ENCODE results near the gene GALNT1. TPM values are rescaled to one million over a fixed set of nuclear protein-coding genes. Genes with fewer than 3 reads are reported as not detected.

GALNT1 gene
- polyA plus RNA-seq, 1 donor (not counting 4 experiments of a cell fraction or from before 2014, with no cell fraction given): 69.4 TPM

- H3K36me3 ChIP-seq (ENCODE audit: control insufficient read depth in 2 of 2, extremely low read depth in 1 of 2, insufficient read depth in 2 of 2, low read length in 2 of 2): no peaks in the 10 kb centered on the region
- H3K79me2 ChIP-seq (ENCODE audit: control insufficient read depth, insufficient read depth, low read length): peaks cover 6% of the 10 kb centered on the region
- FAIRE-seq (no peak), DNase-seq (ENCODE audit: low read depth, low spot score) (no peak)
- H3K27ac ChIP-seq (ENCODE audit: control insufficient read depth, insufficient read depth, low read length): no peak overlapping the region
- H3K4me3 ChIP-seq (ENCODE audit: control insufficient read depth in 2 of 3, extremely low read depth in 1 of 3, insufficient read depth in 2 of 3, low read depth in 1 of 3, low read length in 3 of 3): no peak overlapping the region
- H4K20me1 ChIP-seq (ENCODE audit: control insufficient read depth, extremely low read depth, insufficient read depth, low read length): peaks cover 2% of the 10 kb centered on the region
- no peaks in the 10 kb centered on the region for H3K4me1 ChIP-seq (ENCODE audit: control insufficient read depth, extremely low read depth, insufficient read depth, low read length)
- TF ChIP-seq EZH2 (IDR thresholded peaks at IDR 0.05; ENCODE audit: low read length): no peak
- TF ChIP-seq, protein P1, sequence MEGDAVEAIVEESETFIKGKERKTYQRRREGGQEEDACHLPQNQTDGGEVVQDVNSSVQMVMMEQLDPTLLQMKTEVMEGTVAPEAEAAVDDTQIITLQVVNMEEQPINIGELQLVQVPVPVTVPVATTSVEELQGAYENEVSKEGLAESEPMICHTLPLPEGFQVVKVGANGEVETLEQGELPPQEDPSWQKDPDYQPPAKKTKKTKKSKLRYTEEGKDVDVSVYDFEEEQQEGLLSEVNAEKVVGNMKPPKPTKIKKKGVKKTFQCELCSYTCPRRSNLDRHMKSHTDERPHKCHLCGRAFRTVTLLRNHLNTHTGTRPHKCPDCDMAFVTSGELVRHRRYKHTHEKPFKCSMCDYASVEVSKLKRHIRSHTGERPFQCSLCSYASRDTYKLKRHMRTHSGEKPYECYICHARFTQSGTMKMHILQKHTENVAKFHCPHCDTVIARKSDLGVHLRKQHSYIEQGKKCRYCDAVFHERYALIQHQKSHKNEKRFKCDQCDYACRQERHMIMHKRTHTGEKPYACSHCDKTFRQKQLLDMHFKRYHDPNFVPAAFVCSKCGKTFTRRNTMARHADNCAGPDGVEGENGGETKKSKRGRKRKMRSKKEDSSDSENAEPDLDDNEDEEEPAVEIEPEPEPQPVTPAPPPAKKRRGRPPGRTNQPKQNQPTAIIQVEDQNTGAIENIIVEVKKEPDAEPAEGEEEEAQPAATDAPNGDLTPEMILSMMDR (optimal IDR thresholded peaks at IDR 0.05 in 1 of 3, IDR thresholded peaks at IDR 0.05 in 1 of 3, conservative IDR thresholded peaks at IDR 0.05 in 1 of 3; ENCODE audit: extremely low read depth in 1 of 3, insufficient read depth in 2 of 3, low read length in 3 of 3): no peak
- dilution Hi-C loops (cut with MboI; ENCODE audit: extremely low pct_ligation_motif_present, low sequenced_read_pairs): no loop called here
- no peak overlapping the region for H2AFZ ChIP-seq (ENCODE audit: control insufficient read depth, low read length)
- no peaks in the 10 kb centered on the region for H3K9me1 ChIP-seq (ENCODE audit: control insufficient read depth, extremely low read depth, insufficient read depth, low read length)
- no peaks in the 10 kb centered on the region for H3K27me3 ChIP-seq (ENCODE audit: control insufficient read depth, extremely low read depth, insufficient read depth, low read length)
- H3K9me3 ChIP-seq (ENCODE audit: control insufficient read depth, low read depth, low read length): no peaks in the 10 kb centered on the region
- no peak overlapping the region for H3K9ac ChIP-seq (ENCODE audit: control insufficient read depth, extremely low read depth, insufficient read depth, low read length)
- H3K4me2 ChIP-seq (ENCODE audit: control insufficient read depth, extremely low read depth, insufficient read depth, low read depth, low read length): no peak overlapping the region
Measured at GRCh38 chr18:35653392-35654135, 72.0 kb downstream of the GALNT1 start.

DNA sequence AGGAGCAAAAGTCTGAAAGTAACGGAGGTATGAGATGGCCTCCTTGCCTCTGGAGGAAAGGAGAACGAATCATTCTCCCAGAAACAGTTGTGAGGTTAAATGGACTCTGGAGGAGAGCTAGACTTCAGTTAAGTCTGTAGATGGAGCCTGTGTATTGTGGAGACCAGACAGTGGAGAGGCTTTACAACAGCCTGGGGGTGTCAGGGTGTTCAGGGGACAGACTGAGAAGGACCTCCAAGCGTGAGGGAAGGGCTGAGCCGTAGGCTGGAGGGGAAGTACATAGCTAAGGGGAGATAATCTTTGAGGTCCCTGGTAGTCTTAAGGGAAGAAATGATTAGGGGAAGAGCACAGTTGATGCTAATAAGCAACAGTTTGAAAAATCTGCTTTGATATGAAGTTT is 76.6 kb downstream of the GALNT1 start:
- DNase-seq (ENCODE audit: low read depth, low spot score) (no peak), FAIRE-seq (no peak)
- Histone ChIP-seq H3K27ac (ENCODE audit: control insufficient read depth, insufficient read depth, low read length) (no peak overlapping the region), H3K4me2 (ENCODE audit: control insufficient read depth, extremely low read depth, insufficient read depth, low read depth, low read length) (no peak overlapping the region), H2AFZ (ENCODE audit: control insufficient read depth, low read length) (no peak overlapping the region), H3K9me3 (ENCODE audit: control insufficient read depth, low read depth, low read length) (no peaks in the 10 kb centered on the region), H3K4me3 (ENCODE audit: control insufficient read depth in 2 of 3, extremely low read depth in 1 of 3, insufficient read depth in 2 of 3, low read depth in 1 of 3, low read length in 3 of 3) (no peak overlapping the region), H3K27me3 (ENCODE audit: control insufficient read depth, extremely low read depth, insufficient read depth, low read length) (no peaks in the 10 kb centered on the region), H3K4me1 (ENCODE audit: control insufficient read depth, extremely low read depth, insufficient read depth, low read length) (no peaks in the 10 kb centered on the region), H3K79me2 (ENCODE audit: control insufficient read depth, insufficient read depth, low read length) (peaks cover 3% of the 10 kb centered on the region), H3K9ac (ENCODE audit: control insufficient read depth, extremely low read depth, insufficient read depth, low read length) (no peak overlapping the region), H3K36me3 (ENCODE audit: control insufficient read depth in 2 of 2, extremely low read depth in 1 of 2, insufficient read depth in 2 of 2, low read length in 2 of 2) (no peaks in the 10 kb centered on the region), H4K20me1 (ENCODE audit: control insufficient read depth, extremely low read depth, insufficient read depth, low read length) (peaks cover 2% of the 10 kb centered on the region), H3K9me1 (ENCODE audit: control insufficient read depth, extremely low read depth, insufficient read depth, low read length) (no peaks in the 10 kb centered on the region)
- dilution Hi-C loops (cut with MboI; ENCODE audit: extremely low pct_ligation_motif_present, low sequenced_read_pairs): no loop called here
- TF ChIP-seq EZH2 (IDR thresholded peaks at IDR 0.05; ENCODE audit: low read length): no peak
- TF ChIP-seq, protein P1 (optimal IDR thresholded peaks at IDR 0.05 in 1 of 3, IDR thresholded peaks at IDR 0.05 in 1 of 3, conservative IDR thresholded peaks at IDR 0.05 in 1 of 3; ENCODE audit: extremely low read depth in 1 of 3, insufficient read depth in 2 of 3, low read length in 3 of 3): no peak

Measured in keratinocyte (primary cell).